DMS114 treated with DMSO at 0.1 percent for 48 hours (cell line): ENCODE measurements around the gene CHAF1A.

Experiments
- DNase-seq: peaks from one replicate; lab custom pipeline; 2025; ENCODE audit not compliant: unreplicated experiment; lab: John Stamatoyannopoulos, UW

Gene CHAF1A

DNA sequence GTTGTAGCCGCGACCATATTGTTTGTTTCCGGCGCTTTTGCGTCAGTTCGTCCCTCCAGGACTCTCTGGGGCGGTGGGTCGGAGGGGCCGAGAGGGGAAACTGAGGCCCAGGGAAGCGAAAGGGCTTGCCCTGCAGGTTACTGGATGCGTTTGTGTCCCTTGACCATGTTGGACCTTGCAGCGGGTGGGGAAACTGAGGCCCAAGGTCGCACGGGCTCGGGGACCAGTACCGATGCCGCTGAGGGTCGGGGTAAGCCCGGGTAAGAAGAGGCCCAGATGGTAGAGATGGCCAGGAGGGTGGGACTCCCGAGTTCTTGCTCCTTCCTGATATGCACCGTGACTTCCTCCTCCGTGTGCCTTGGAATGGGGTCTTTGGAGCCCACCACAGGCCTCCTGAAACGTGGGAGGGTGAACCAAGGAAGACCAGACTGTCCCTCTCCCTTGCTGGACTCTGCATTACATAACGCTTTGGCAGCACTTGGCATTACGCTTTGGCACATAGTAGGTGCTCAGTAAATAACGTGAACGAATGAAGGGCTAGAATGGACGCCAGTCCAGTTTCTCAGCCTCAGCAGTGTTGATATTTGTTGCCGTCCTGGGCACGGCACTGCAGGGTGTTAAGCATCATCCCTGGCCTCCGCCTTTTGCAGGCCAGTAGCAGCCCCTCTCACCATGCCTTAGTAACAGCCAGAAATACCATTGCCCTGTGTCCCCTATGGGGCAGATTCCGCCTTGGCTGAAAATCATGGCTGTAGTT lies 743 bp downstream of the CHAF1A start:
- DNase-seq: no peak

DNA sequence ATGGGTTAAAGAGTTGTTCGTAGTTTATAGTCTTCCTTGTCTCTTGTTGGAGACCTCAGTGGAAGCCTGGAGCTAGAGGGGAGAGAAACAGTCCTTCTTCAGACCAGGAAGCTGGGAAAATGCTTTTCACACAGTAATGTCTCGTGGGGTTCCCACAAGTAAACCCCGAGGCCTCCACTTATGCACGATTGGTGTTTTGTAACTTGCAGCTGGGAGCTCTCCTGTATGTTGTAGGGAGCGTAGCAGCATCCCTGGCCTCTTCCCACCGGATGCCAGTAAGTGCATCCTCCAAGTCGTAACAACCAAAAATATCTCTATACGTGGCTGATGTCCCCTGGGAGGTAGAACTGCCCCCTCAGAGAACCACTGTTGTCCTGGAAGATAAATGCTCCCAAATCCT lies 3.5 kb downstream of the CHAF1A start:
- DNase-seq: no peak

DNA sequence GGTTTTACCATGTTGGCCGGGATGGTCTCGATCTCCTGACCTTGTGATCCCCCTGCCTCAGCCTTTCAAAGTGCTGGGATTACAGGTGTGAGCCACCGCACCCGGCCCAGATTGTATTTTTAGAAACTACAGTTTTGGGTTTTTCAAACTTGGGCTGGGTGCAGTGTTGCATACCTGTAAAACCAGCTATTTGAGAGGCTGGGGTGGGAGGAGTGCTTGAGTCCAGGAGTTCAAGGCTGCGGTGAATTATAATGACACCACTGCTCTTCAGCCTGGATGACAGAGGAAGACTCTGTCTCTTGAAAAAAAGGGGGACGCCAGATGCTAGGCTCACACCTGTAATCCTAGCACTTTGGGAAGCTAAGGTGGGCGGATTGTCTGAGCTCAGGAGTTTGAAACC lies 4.2 kb downstream of the CHAF1A start:
- no peak for DNase-seq

DNA sequence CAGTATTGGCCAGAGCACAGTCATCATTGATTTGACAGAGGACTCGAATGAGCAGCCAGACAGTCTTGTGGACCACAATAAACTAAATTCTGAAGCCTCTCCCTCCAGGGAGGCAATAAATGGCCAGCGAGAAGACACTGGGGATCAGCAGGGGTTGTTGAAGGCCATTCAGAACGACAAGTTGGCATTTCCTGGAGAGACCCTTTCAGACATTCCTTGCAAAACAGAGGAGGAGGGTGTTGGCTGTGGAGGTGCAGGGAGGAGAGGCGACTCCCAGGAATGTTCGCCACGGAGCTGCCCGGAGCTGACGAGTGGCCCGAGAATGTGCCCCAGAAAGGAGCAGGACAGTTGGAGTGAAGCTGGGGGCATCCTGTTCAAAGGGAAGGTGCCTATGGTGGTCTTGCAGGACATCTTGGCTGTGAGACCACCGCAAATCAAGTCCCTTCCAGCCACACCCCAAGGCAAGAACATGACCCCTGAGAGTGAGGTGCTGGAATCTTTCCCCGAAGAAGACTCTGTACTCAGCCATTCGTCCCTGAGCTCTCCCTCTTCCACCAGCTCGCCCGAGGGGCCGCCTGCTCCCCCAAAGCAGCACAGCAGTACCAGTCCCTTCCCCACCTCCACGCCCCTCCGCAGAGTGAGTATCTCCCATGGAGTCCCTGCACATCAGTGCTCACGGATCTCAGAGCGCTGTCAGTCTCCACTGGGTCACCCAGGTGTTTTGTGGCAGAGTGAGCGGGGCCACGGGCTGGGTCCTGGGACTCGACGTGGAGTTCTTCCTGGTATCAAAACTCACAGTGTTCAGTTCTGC lies 6.9 kb downstream of the CHAF1A start:
- DNase-seq: no peak

DNA sequence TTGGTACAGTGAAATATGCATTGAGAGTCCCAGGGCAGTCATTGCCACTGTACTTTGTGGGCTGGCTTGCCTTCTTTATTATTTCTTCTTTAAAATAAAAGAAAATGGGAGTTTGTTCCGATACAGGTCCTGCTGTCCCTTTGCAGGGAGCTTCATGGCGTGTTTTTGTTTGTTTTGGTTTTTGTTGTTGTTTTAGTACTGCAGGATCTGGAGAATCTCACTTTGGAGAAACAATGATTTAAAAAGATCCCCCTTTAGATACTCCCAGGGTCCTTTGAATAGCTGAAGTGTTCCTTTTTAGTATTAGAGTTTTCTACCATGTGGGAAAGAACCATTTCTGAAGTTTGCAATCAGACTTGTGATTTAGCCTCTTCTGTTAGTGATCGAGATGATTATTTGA lies 11.1 kb downstream of the CHAF1A start:
- DNase-seq: no peak

DNA sequence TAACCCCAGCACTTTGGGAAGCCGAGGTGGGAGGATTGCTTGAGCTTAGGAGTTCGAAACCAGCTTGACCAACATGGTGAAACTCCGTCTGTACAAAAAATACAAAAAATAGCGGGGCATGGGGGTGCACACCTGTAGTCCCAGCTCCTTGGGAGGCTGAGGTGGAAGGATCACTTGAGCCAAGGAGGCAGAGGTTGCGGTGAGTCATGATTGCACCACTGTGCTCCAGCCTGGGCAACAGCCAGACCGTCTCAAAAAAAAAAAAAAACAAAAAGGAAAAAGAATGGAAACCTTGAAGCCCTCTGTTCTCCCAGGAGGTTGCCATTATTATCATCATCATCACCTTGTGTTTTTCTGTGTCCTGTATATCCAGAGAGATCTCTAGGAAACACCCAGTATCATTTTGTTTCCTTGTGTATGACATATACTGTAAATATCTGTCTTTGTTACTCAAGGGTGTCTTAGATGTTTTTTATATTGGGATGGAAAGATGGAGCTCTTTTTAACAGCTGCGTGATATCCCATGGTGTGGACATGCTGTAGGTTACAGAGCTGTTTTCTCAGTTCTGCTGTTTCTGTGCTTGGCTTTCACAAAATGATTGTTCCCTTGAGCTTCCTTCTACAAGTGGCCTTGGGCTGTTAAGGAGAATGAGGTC lies 11.8 kb downstream of the CHAF1A start:
- DNase-seq: no peak

DNA sequence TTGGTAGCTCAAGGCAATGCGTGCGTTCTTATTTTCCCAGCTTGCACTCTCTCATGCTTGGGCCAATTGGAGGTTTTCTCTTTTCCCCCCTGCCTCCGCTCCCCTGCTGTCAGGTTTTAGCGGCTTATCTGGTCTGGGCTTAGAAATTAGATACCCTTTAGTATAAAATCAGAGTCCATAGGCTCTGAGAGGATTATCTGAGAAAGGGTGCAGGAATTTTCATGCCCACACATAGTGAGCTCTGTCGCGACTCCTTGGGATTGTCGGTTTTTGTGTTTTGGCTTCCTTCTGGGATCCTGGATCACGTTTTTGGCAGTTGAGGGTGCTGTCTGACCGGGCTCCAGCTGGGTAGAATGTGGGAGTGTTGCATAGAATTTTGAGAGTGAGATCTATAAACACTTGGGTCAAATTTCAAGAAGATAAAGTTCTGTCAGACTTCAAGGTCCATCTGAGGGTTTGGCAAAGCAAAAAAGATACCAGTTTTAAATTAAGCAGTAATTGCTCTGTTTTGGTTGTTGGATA lies 12.4 kb downstream of the CHAF1A start:
- no peak for DNase-seq

DNA sequence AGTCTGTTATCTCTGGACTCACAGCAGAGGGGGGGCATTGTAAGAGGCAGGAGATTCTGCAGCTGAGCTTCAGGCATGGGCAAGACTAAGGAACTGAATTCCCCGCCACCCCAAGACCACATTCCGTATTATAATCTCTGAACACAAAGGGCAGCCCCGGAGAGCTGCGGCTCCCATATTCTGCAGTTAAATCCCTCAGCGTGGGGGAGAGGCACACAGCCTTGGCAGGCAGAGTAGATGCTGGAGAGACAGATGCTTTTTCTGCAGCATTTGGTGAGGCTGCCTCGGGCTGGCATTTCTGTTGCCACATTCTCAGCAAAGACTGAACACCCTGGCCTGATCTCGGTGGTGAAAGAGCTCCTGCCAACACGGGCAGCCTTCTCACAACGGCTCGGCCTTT lies 12.9 kb downstream of the CHAF1A start:
- no peak for DNase-seq

DNA sequence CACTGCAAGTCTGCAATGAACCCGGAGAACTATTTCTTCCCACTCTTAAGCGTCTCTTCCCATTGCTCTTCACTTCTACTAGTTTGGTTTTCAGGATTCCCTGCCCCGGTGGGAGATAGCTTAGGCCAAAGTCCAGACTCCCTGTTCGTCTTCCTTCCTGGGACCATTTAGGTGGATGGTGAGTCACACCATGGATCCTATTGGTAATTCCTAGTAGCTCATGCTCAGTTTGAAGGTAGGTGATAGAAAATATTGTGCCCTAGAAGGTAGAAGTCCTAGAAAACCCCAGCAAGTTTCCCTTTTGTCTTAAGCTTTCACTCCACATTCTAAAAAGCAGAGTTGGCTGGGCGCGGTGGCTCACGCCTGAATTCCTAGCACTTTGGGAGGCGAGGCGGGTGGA lies 13.8 kb downstream of the CHAF1A start:
- no peak for DNase-seq

DNA sequence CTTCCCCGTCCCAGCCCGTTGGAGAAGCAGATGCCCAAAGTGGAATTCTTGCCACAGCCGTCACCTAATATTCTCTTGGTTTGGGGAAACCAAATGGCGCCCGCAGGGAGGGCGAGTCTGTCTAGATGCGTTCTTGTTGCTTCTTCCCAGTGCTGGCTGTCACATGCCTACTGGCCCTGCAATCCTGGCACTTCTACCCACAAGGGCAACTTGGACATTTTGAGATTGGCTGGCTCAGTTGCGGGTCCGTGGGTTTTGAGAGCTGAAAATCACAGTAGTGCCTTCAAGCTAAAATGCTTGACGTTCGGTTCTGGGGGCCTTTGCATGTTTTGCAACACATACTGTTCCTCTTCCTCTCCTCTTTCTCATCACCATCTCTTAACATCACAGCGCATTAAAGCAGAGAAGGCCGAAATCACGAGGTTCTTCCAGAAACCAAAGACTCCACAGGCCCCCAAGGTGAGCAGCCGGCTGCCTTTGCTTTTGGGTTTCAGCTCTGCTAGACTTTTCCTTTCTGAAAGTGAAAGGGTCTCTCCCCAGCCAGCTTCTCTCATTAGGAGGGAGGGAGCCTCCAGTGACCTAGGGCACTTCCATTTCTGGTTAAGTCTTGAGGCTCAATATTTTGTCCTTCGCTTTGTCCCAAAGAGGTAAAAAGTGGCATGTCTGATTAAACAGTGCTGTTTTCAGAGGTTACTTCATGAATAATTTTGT lies 21.1 kb downstream of the CHAF1A start:
- DNase-seq: no peak

DNA sequence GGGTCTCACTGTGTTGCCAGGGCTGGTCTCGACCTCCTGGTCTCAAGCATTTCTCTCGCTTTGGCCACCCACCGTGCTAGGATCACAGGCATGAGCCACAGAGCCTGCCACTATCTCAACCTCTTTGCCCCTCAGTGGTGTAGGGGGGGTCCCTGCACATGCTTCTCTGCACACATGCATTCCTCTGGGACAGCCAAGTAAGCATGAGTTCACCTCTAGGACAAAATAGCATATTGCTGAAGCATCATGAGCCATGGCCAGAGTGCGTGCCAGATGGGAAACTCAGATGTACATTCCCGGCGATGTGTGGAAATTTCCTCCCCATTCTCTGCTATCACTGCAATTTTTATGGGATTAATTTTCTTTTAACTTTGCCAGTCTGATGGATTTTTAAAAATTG lies 23.1 kb downstream of the CHAF1A start:
- no peak for DNase-seq

DNA sequence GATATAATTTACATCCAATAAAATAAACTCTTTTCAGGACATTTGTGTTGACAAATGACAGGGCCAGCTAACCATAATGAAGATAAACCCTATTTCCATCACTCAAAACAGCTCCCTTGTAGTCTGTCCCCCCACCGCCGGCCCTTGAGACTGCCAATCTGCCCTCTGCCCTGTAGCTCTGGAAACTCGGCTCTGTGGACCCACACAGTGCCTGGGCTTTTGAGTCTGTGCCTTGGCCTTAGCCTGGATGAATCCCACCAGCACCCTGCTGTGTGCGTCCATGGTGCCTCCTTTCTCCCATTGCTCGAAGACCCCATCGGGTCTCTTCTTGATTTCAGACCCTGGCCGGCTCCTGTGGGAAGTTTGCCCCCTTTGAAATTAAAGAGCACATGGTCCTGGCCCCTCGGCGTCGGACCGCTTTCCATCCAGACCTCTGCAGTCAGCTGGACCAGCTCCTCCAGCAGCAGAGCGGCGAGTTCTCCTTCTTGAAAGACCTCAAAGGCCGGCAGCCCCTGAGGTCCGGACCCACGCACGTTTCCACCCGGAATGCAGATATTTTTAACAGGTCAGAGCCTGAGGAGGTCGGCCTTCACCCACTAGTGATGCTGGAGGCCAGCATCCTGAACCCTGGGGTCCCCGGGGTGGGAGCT lies 26.0 kb downstream of the CHAF1A start:
- no peak for DNase-seq

DNA sequence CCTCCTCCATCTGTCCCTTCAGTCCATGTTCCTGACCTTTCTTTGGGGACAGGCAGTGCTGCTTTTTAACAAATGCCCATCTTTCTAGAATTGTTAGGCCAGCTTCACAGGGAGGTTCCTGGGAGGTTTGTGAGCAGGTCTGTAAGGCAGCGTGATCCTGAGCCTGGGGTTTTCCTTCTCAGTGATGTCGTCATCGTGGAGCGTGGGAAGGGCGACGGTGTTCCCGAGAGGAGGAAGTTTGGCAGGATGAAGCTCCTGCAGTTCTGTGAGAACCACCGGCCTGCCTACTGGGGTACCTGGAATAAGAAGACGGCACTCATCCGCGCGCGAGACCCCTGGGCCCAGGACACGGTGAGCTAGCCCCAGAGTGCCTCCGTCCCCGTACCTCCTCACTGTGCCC lies 26.8 kb downstream of the CHAF1A start:
- DNase-seq: no peak

DNA sequence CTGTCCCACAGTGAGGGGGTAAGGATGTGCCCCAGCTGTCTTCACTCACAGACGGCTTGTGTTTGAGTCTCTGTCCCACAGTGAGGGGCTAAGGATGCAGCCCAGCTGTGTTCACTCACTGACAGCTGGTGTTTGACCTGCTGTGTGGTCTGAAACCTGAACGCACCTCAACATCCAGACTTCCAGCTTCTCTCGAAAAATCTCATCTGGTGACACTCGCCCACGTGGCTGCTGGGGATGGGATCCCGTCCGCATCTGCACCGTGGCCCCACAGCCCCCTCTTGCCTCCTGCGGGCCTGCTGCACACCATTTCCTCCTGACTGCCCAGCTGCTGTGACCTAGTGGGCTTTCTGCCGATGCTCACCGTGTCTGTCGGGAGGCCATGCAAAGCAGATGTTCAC lies 27.3 kb downstream of the CHAF1A start:
- no peak for DNase-seq

DNA sequence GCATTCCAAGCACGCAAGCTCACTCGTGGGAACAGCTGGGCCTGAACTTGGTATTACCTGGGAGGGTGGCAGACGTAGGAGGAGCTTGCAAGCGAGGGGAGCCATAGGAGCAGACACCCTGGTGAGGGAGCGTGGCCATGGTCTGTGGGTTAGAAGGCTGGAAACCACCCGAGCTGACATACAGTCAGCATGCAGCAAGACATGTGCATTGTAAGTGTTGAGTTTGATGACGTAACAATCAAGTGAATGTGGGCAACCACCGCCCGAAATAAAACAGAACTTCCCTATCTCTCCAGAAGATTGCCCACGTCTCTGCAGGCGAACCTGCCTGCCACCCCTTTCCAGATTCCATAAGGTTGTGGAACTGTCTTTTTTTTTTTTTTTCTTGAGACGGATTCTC lies 28.3 kb downstream of the CHAF1A start:
- DNase-seq: no peak

DNA sequence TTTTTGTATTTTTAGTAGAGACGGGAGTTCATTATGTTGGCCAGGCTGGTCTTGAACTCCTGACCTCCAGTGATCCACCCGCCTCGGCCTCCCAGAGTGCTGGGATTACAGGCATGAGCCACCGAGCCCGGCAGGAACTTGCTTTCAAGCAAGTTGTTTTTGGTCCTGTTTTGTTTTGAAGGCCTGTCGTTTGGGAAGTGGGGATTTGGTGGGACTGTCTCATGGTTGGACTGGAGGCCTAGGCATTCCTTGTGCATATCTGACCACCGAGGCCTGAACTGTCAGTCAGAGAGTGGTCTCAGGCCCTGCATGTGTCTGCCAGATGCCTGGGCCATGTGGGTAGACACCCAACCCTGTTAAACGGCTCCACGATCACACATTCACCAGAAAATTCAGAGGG lies 28.9 kb downstream of the CHAF1A start:
- DNase-seq: no peak

DNA sequence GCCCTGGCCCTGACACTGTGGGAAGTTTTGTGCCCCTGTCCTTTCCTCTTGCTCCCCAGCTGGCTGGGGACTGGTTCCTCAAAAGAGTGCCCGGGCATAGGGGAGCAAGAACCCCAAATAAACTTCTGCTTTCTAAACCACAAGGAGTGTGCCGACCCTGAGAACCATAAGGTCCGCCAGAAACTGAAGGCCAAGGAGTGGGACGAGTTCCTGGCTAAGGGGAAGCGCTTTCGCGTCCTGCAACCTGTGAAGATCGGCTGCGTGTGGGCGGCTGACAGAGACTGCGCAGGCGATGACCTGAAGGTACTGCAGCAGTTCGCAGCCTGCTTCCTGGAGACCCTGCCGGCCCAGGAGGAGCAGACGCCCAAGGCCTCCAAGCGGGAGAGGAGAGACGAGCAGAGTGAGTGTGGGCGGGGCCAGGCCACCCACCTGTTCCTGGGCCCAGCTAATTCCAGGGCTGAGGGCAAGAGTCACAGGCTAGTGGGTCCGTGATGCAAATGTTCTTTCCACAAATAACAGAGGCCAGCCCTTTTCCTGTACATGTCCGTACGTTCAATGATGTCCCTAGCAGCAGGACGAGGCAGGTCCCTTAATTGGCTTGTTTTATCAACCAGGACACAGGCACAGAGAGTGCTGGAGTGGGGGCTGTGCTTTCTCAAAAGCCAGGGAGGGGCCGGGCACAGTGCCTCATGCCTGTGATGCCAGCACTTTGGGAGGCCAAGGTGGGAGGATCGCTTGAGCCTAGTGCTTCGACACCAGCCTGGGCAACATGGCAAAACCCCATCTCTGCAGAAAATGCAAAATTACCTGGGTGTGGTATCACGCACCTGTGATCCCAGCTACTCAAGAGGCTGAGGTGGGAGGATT lies 29.6 kb downstream of the CHAF1A start:
- DNase-seq: no peak

DNA sequence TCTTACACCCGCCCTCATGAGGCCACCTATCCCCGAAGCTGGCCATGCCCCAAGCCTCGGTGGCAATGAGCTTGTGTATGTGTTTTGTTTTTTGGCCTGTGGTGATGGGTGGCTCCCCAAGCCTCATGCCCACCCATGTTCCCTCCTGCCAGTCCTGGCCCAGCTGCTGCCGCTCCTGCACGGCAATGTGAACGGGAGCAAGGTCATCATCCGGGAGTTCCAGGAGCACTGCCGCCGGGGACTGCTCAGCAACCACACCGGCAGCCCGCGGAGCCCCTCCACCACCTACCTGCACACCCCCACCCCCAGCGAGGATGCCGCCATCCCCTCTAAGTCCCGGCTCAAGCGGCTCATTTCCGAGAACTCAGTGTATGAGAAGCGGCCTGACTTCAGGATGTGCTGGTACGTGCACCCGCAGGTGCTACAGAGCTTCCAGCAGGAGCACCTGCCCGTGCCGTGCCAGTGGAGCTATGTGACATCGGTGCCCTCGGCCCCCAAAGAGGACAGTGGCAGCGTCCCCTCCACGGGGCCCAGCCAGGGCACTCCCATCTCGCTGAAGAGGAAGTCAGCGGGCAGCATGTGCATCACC lies 30.6 kb downstream of the CHAF1A start:
- no peak for DNase-seq

DNA sequence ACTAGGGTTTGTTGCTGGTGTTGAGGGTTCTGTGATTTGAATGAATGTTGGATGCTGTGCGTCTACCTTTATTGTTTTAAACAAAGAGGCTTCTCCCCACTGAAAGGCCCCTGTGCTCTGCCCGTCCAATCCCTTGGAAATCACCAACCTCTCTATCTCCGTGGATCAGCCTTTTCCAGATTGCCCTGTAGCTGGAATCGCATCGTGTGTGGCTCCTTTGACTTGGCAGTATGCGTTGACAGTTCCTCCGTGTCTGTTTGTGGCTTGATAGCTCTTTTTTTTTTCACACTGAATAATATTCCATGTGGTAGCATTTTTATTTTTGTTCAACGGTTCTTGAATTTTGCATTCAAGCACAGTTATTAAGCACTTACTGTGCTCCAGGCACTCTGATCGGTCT lies 32.0 kb downstream of the CHAF1A start:
- no peak for DNase-seq
